ENCODE results near the gene PRG2.

DNA sequence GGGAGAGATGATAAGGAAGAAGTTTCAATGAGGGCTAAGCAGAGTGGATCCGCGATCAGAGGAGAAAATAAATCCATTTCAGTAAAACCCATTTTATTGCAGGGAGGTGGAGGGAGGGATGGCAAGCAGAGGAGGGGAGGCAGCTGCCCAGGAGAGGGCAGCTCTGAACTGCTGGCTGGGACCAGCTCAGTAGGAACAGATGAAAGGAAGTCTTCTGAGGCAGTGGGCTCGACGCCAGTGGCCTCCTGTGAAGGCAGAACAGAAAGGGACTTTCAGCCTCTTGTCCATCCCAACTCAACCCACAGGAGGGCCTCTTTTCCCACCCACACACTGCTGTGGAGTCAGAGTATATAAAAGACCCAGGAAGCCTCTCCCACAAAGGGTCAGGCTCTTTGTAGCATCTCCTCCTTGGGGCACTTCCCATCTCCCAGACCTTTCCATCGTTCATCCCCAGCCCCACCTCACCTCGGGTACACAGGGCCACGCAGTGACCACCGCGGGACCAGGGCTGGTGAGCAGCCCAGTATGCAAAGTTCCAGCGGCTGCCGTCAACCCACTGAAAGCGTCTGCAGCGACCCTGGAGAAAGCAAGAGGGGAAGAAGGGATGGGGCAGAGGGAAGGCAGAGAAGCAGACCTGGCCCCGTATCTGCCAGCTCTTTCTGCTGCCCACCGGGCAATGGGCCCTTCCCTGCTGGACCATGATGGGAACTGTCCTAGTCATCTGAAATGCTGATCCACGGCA is 3.0 kb downstream of the PRG2 start:
- TF ChIP-seq, protein P1, sequence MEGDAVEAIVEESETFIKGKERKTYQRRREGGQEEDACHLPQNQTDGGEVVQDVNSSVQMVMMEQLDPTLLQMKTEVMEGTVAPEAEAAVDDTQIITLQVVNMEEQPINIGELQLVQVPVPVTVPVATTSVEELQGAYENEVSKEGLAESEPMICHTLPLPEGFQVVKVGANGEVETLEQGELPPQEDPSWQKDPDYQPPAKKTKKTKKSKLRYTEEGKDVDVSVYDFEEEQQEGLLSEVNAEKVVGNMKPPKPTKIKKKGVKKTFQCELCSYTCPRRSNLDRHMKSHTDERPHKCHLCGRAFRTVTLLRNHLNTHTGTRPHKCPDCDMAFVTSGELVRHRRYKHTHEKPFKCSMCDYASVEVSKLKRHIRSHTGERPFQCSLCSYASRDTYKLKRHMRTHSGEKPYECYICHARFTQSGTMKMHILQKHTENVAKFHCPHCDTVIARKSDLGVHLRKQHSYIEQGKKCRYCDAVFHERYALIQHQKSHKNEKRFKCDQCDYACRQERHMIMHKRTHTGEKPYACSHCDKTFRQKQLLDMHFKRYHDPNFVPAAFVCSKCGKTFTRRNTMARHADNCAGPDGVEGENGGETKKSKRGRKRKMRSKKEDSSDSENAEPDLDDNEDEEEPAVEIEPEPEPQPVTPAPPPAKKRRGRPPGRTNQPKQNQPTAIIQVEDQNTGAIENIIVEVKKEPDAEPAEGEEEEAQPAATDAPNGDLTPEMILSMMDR (IDR thresholded peaks at IDR 0.05 in 8 of 11, conservative IDR thresholded peaks at IDR 0.05 in 3 of 11): peak in 1 of 11 experiments; percentile 13
- TF ChIP-seq POLR2AphosphoS5 (IDR thresholded peaks at IDR 0.05) (no peak), POLR2A (IDR thresholded peaks at IDR 0.05) (no peak)

Data from spleen (tissue), 7 donors.